Posterior vena cava (tissue), 2 donors: ENCODE data around the gene LRRC7. TPM values are rescaled to one million over a fixed set of nuclear protein-coding genes. Genes with fewer than 3 reads are reported as not detected.
"Not testable (repeated sequence)": the region's sequence is repeated elsewhere in the genome, so short reads cannot be mapped to it uniquely, and the experiment has no call there.

ENCODE experiments used
- DNase-seq: peaks from one replicate; pipeline ENCODE4 v3.0.0-alpha.2; 2020; ENCODE audit warnings: low spot score
- intact Hi-C, 2 donors: fragments of 100-400 bp; cut with DNase I; formaldehyde crosslinking; loops; one replicate each; pipeline versions ENCODE4 v1.14.1 to v1.14.2; 2022 to 2023
- total RNA-seq, 2 donors: library from RNA; stranded (reverse); fragmentation: NEBNext Ultra II Directional; extraction: Animal tissue kit (Norgen Biotek cat#: 25700); gene quantifications; one replicate each; pipeline ENCODE4 v1.2.1, GENCODE V29; 2021
- donor health status: DM: yes; HTN: yes; CAD: no.
- donor health status: DM: yes; HTN: yes; CAD: no.

LRRC7 gene
- total RNA-seq, 2 donors from 2014 or later = 4.2 to 9.5 TPM

- DNase-seq = no peak
- intact Hi-C loops = no loop called here
These were observed 269.4 kb downstream of the LRRC7 start for GRCh38 chr1:69836971-69837636.

- intact Hi-C loops = no loop called here
- DNase-seq = no peak
These were observed 274.6 kb downstream of the LRRC7 start for GRCh38 chr1:69842326-69842725.

GRCh38 chr1:69845655-69846054, 277.9 kb downstream of the LRRC7 start:
- no peak for DNase-seq
- intact Hi-C loops = no loop called here

GRCh38 chr1:69846267-69846666, 278.5 kb downstream of the LRRC7 start:
- DNase-seq = no peak
- intact Hi-C loops = no loop called here

GRCh38 chr1:69847670-69848069, 279.9 kb downstream of the LRRC7 start:
- intact Hi-C loops = no loop called here
- no peak for DNase-seq

GRCh38 chr1:69852151-69852550, 284.4 kb downstream of the LRRC7 start:
- DNase-seq = no peak
- intact Hi-C loops = no loop called here

GRCh38 chr1:69852706-69853105, 285.0 kb downstream of the LRRC7 start:
- intact Hi-C loops = no loop called here

GRCh38 chr1:69858534-69858933, 290.8 kb downstream of the LRRC7 start:
- intact Hi-C loops = no loop called here
- DNase-seq = no peak

More at GRCh38 chr1:69852706-69853105, 285.0 kb downstream of the LRRC7 start:
- DNase-seq = no peak

- DNase-seq = no peak
- intact Hi-C loops = no loop called here
These were observed 293.9 kb downstream of the LRRC7 start for GRCh38 chr1:69861641-69862040.

- no peak for DNase-seq
- intact Hi-C loops = no loop called here
These were observed 295.2 kb downstream of the LRRC7 start for GRCh38 chr1:69862906-69863305.

- DNase-seq = no peak
- intact Hi-C loops = no loop called here
These were observed 296.0 kb downstream of the LRRC7 start for GRCh38 chr1:69863704-69864103.

- DNase-seq = no peak
- intact Hi-C loops = no loop called here
These were observed 303.7 kb downstream of the LRRC7 start for GRCh38 chr1:69871412-69871811.

- intact Hi-C loops = no loop called here
- no peak for DNase-seq
These were observed 310.6 kb downstream of the LRRC7 start for GRCh38 chr1:69878338-69878737.

GRCh38 chr1:69888016-69888415, 320.3 kb downstream of the LRRC7 start:
- intact Hi-C loops, DNase-seq: not testable (repeated sequence)

GRCh38 chr1:69888657-69889056, 320.9 kb downstream of the LRRC7 start:
- no peak for DNase-seq
- intact Hi-C loops = no loop called here

GRCh38 chr1:69898403-69898947, 330.8 kb downstream of the LRRC7 start:
- intact Hi-C loops = no loop called here

GRCh38 chr1:69911301-69911801, 343.6 kb downstream of the LRRC7 start:
- intact Hi-C loops = no loop called here
- no peak for DNase-seq

More at GRCh38 chr1:69898403-69898947, 330.8 kb downstream of the LRRC7 start:
- DNase-seq = no peak

- intact Hi-C loops = no loop called here
These were observed 346.3 kb downstream of the LRRC7 start for GRCh38 chr1:69913977-69914376.

GRCh38 chr1:69914976-69915765, 347.4 kb downstream of the LRRC7 start:
- intact Hi-C loops = no loop called here
- DNase-seq = no peak

More at GRCh38 chr1:69913977-69914376, 346.3 kb downstream of the LRRC7 start:
- DNase-seq = no peak
